Memory B cell (primary cell): ENCODE measurements around the gene SPINK7.
"Not testable (repeated sequence)": the region's sequence is repeated elsewhere in the genome, so short reads cannot be mapped to it uniquely, and the experiment has no call there.

Experiments
- ATAC-seq: fragments of 150-1000 bp; cut with Tn5 transposase; 2 replicates; pipeline ENCODE4 v1.10.0; 2021; ENCODE audit warnings: low read depth, mild to moderate bottlenecking, moderate library complexity
- DNase-seq, 2 donors: peaks; one replicate each; pipeline ENCODE4 v3.0.0; 2022; ENCODE audit warnings: low spot score in 2 of 2
- H3K27ac Mint-ChIP-seq: one replicate; pipeline ENCODE4 v1.8.0; 2022; ENCODE audit warnings: mild to moderate bottlenecking, moderate library complexity, mixed read lengths
- H3K27me3 Mint-ChIP-seq: one replicate; pipeline ENCODE4 v1.8.0; 2022; ENCODE audit warnings: mixed read lengths
- H3K36me3 Mint-ChIP-seq: one replicate; pipeline ENCODE4 v1.8.0; 2022; ENCODE audit warnings: mild to moderate bottlenecking, mixed read lengths
- H3K4me1 Mint-ChIP-seq: one replicate; pipeline ENCODE4 v1.8.0; 2022; ENCODE audit warnings: mixed read lengths
- H3K4me3 Mint-ChIP-seq: one replicate; pipeline ENCODE4 v1.8.0; 2022; ENCODE audit warnings: mild to moderate bottlenecking, moderate library complexity, mixed read lengths
- H3K9me3 Mint-ChIP-seq: one replicate; pipeline ENCODE4 v1.8.0; 2022; ENCODE audit warnings: mixed read lengths

The SPINK7 gene

DNA sequence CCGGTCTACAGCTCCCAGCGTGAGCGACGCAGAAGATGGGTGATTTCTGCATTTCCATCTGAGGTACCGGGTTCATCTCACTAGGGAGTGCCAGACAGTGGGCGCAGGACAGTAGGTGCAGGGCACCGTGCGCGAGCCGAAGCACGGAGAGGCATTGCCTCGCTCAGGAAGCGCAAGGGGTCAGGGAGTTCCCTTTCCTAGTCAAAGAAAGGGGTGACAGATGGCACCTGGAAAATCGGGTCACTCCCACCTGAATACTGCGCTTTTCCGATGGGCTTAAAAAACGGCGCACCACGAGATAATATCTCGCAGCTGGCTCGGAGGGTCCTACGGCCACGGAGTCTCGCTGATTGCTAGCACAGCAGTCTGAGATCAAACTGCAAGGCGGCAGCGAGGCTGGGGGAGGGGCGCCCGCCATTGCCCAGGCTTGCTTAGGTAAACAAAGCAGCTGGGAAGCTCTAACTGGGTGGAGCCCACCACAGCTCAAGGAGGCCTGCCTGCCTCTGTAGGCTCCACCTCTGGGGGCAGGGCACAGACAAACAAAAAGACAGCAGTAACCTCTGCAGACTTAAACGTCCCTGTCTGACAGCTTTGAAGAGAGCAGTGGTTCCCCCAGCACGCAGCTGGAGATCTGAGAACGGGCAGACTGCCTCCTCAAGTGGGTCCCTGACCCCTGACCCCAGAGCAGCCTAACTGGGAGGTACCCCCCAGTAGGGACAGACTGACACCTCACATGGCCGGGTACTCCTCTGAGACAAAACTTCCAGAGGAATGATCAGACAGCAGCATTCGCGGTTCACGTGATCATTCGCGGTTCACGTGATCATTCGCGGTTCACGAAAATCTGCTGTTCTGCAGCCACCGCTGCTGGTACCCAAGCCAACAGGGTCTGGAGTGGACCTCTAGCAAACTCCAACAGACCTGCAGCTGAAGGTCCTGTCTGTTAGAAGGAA is 8.1 kb downstream of the SPINK7 start:
- ATAC-seq = not testable (repeated sequence)

DNA sequence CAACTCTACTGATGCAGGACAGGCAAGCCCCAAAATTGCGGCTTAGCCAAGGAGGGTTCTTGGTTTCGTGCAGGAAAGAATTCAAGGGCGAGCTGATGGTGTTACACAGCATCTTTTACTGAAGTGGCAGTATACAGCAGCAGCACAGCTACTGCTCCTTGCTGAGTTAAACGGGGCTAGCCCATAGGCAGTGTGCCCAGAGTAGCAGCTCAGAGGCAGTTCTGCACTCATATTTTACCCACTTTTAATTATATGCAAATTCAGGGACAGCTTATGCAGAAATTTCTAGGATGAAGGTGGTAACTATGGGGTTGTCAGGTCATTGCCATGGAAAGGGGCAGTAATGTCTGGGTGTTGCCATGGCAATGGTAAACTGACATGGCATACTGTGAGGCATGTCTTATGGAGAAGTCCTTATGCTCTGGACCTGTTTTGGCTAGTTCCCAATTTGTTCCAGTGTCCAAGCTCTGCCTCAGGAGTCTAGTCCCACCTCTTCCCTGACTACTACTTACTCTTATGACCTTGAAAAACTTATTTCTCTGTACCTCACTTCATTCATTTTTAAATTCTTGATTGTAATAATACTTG is 21.1 kb downstream of the SPINK7 start:
- H3K36me3 Mint-ChIP-seq = peaks cover 7% of the 10 kb centered on the region
- DNase-seq (no peak), ATAC-seq (no peak)
- H3K27ac Mint-ChIP-seq = no peak overlapping the region
- no peaks in the 10 kb centered on the region for H3K27me3 Mint-ChIP-seq
- H3K9me3 Mint-ChIP-seq = peaks cover 11% of the 10 kb centered on the region
- H3K4me3 Mint-ChIP-seq = no peak overlapping the region
- peaks cover 2% of the 10 kb centered on the region for H3K4me1 Mint-ChIP-seq

More for the DNA sequence above, 8.1 kb downstream of the SPINK7 start:
- H3K27ac Mint-ChIP-seq, H3K4me1 Mint-ChIP-seq, DNase-seq, H3K27me3 Mint-ChIP-seq, H3K36me3 Mint-ChIP-seq, H3K9me3 Mint-ChIP-seq: not testable (repeated sequence)
- H3K4me3 Mint-ChIP-seq = peak overlapping the region; percentile 72

- peaks cover 5% of the 10 kb centered on the region for H3K36me3 Mint-ChIP-seq
- no peak within 1 kb of the TSS for H3K27ac Mint-ChIP-seq
- DNase-seq (no peak), ATAC-seq (no peak)
- no peaks in the 10 kb centered on the region for H3K27me3 Mint-ChIP-seq
- H3K4me3 Mint-ChIP-seq = no peak within 1 kb of the TSS
- H3K4me1 Mint-ChIP-seq = peaks cover 2% of the 10 kb centered on the region
- H3K9me3 Mint-ChIP-seq = peaks cover 6% of the 10 kb centered on the region
Measured at GRCh38 chr5:148335259-148335658, 23.0 kb downstream of the SPINK7 start, which contains the start of gene SPINK9. Gene SPINK9 (plus strand): TSS chr5:148335559. CDS start chr5:148335614, 55 bp downstream.

- Mint-ChIP-seq H3K27ac (no peak overlapping the region), H3K36me3 (peaks cover 4% of the 10 kb centered on the region), H3K27me3 (no peaks in the 10 kb centered on the region), H3K4me3 (no peak overlapping the region), H3K9me3 (no peaks in the 10 kb centered on the region), H3K4me1 (peaks cover 2% of the 10 kb centered on the region)
- peak in 1 of 2 donors; percentile 4 for DNase-seq
- peak; percentile 93 for ATAC-seq
Measured at GRCh38 chr5:148336704-148337435, 24.6 kb downstream of the SPINK7 start.

GRCh38 chr5:148342371-148343045 is 30.3 kb downstream of the SPINK7 start:
- DNase-seq = no peak
- Mint-ChIP-seq H3K36me3 (peaks cover 5% of the 10 kb centered on the region), H3K9me3 (no peaks in the 10 kb centered on the region), H3K27me3 (no peaks in the 10 kb centered on the region), H3K4me3 (no peak overlapping the region), H3K4me1 (peaks cover 3% of the 10 kb centered on the region), H3K27ac (no peak overlapping the region)
- ATAC-seq = no peak

DNA sequence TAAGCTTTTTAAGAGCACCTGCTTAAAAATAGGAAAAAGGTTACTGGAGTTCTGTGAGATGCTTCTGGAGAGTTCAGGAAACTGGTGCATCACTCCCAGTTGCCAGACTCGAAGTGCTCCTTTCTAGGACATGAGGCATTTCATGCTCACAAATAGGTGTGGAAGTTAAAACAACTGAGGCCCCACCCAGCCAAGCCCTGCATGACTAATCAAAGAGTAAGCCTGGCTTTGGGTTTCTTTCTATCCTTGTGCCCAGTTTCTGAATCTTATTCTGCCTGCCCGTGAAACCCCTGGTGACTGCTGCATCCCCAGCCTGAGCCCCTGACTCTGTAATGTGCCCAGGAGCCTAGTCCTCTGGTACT is 30.8 kb downstream of the SPINK7 start:
- H3K9me3 Mint-ChIP-seq = no peaks in the 10 kb centered on the region
- no peak overlapping the region for H3K27ac Mint-ChIP-seq
- peaks cover 3% of the 10 kb centered on the region for H3K4me1 Mint-ChIP-seq
- ATAC-seq (no peak), DNase-seq (no peak)
- H3K4me3 Mint-ChIP-seq = no peak overlapping the region
- H3K36me3 Mint-ChIP-seq = peaks cover 5% of the 10 kb centered on the region
- H3K27me3 Mint-ChIP-seq = no peaks in the 10 kb centered on the region

GRCh38 chr5:148343603-148344487 is 31.6 kb downstream of the SPINK7 start:
- H3K27ac Mint-ChIP-seq = no peak overlapping the region
- no peak for ATAC-seq
- H3K36me3 Mint-ChIP-seq = peaks cover 5% of the 10 kb centered on the region

GRCh38 chr5:148347706-148348105 is 35.5 kb downstream of the SPINK7 start:
- Mint-ChIP-seq H3K27ac (peak overlapping the region; percentile 18), H3K4me1 (peaks cover 3% of the 10 kb centered on the region), H3K9me3 (no peaks in the 10 kb centered on the region), H3K4me3 (no peak overlapping the region), H3K27me3 (no peaks in the 10 kb centered on the region), H3K36me3 (no peaks in the 10 kb centered on the region)
- ATAC-seq (no peak), DNase-seq (no peak)

More at GRCh38 chr5:148343603-148344487, 31.6 kb downstream of the SPINK7 start:
- H3K4me3 Mint-ChIP-seq = no peak overlapping the region
- DNase-seq = no peak
- no peaks in the 10 kb centered on the region for H3K27me3 Mint-ChIP-seq
- no peaks in the 10 kb centered on the region for H3K9me3 Mint-ChIP-seq
- peaks cover 3% of the 10 kb centered on the region for H3K4me1 Mint-ChIP-seq

GRCh38 chr5:148352696-148353095 is 40.5 kb downstream of the SPINK7 start:
- no peaks in the 10 kb centered on the region for H3K36me3 Mint-ChIP-seq
- no peaks in the 10 kb centered on the region for H3K9me3 Mint-ChIP-seq
- H3K4me3 Mint-ChIP-seq = no peak overlapping the region
- no peak for DNase-seq
- H3K27me3 Mint-ChIP-seq = no peaks in the 10 kb centered on the region
- peaks cover 2% of the 10 kb centered on the region for H3K4me1 Mint-ChIP-seq
- H3K27ac Mint-ChIP-seq = no peak overlapping the region
- ATAC-seq = no peak

DNA sequence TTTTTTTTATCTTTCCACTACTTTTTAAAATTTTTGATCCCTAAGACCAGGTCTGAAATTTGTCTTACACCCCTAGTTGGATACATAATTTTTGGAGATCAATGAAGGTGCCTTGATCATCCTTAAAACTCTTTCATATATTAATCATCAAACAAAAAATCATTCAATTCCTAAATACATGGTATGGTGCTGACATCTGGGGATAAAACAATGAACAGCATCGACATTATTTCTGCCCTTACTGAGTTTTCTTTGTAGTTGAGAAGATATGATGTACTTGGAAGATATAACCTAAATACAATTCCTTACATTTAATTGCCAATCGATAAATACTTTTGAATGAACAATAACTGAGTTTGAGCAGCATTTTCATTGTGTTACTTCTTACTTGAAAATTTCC is 41.4 kb downstream of the SPINK7 start:
- Mint-ChIP-seq H3K36me3 (no peaks in the 10 kb centered on the region), H3K27ac (no peak overlapping the region), H3K4me3 (no peak overlapping the region), H3K27me3 (no peaks in the 10 kb centered on the region), H3K9me3 (no peaks in the 10 kb centered on the region), H3K4me1 (peaks cover 2% of the 10 kb centered on the region)
- DNase-seq (no peak), ATAC-seq (no peak)

DNA sequence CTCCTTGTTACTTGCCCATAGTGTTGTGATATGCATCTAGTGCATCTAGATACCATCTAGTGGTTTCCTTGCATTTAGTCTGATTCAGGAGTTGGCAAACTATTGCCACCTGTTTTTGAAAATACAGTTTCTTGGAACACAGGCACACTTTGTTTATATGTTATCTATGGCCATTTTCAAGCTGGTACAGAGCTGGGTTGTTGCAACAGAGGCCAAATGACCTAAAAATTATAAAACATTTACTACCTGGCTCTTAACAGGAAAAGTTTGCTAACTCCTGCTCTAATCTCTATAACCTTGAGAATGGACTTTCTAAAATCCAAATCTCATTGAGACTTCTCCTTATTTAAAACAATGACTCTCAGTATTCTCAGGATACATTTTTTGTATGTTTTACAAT is 52.1 kb downstream of the SPINK7 start:
- Mint-ChIP-seq H3K36me3 (peaks cover 4% of the 10 kb centered on the region), H3K27ac (no peak overlapping the region), H3K4me1 (no peaks in the 10 kb centered on the region), H3K4me3 (no peak overlapping the region), H3K9me3 (peaks cover 8% of the 10 kb centered on the region), H3K27me3 (no peaks in the 10 kb centered on the region)
- ATAC-seq (no peak), DNase-seq (no peak)
